Spleen (tissue), 11 donors: ENCODE data around the gene PPP1R37. TPM values are rescaled to one million over a fixed set of nuclear protein-coding genes. Genes with fewer than 3 reads are reported as not detected.

Experiments
- DNase-seq: peaks from one replicate; pipeline ENCODE4 v3.0.0-alpha.2; 2020
- H3K27ac ChIP-seq, 8 donors: fragments of 200-600 bp; sonication (generic) in 7 of 8; 1 replicate in 4 of 8; 2 replicates in 4 of 8; pipeline versions ENCODE4 v1.5.0 to v1.8.0; 2016 to 2021; ENCODE audit warnings: inconsistent platforms in 4 of 8, mild to moderate bottlenecking in 4 of 8, moderate library complexity in 1 of 8
- H3K27me3 ChIP-seq, 7 donors: fragments of 200-600 bp; sonication (generic) in 6 of 7; replicated peaks in 1 of 7; 1 replicate in 4 of 7; 2 replicates in 3 of 7; pipeline versions ENCODE4 v1.5.0 to v1.8.0; 2016 to 2021; ENCODE audit warnings: inconsistent platforms in 3 of 7, mild to moderate bottlenecking in 1 of 7
- H3K36me3 ChIP-seq, 6 donors: fragments of 200-600 bp; sonication (generic) in 5 of 6; 1 replicate in 4 of 6; 2 replicates in 2 of 6; pipeline versions ENCODE4 v1.5.0 to v1.8.0; 2016 to 2021; ENCODE audit warnings: inconsistent platforms in 2 of 6
- H3K4me1 ChIP-seq, 6 donors: fragments of 200-600 bp; sonication (generic) in 5 of 6; 1 replicate in 3 of 6; 2 replicates in 3 of 6; pipeline versions ENCODE4 v1.5.0 to v1.8.0; 2016 to 2021; ENCODE audit warnings: inconsistent platforms in 3 of 6
- H3K4me3 ChIP-seq, 8 donors: fragments of 200-600 bp; sonication (generic) in 7 of 8; 1 replicate in 4 of 8; 2 replicates in 4 of 8; pipeline versions ENCODE4 v1.5.0 to v1.8.0; 2016 to 2021; ENCODE audit warnings: inconsistent platforms in 4 of 8, mild to moderate bottlenecking in 4 of 8, moderate library complexity in 2 of 8
- H3K9me3 ChIP-seq, 8 donors: fragments of 200-600 bp; sonication (generic) in 7 of 8; 1 replicate in 4 of 8; 2 replicates in 4 of 8; pipeline versions ENCODE4 v1.5.0 to v1.8.0; 2016 to 2021; ENCODE audit warnings: inconsistent platforms in 4 of 8
- POLR2A ChIP-seq, 3 donors: fragments of 450-650 bp; IDR thresholded peaks; one replicate each; pipeline ENCODE4 v1.5.1; 2017; ENCODE audit warnings: antibody characterized with exemption in 3 of 3, mild to moderate bottlenecking in 1 of 3
- POLR2AphosphoS5 ChIP-seq, 3 donors: sonication (generic); formaldehyde crosslinking; IDR thresholded peaks; one replicate each; pipeline ENCODE4 v1.5.1; 2017; ENCODE audit warnings: antibody characterized with exemption in 3 of 3
- WGBS, 5 donors: extraction: QIAGEN DNeasy Blood & Tissue Kit in 3 of 5; methylation state at CpG; one replicate each; pipeline versions ENCODE4 v1.1.5 to v1.1.7; 2013 to 2018; 5-methylcytosine and 5-hydroxymethylcytosine counted together
- intact Hi-C: fragments of 100-400 bp; cut with DNase I; formaldehyde crosslinking; loops from one replicate; pipeline ENCODE4 v1.15.0; 2023; ENCODE audit warnings: low total_unique reads
- polyA plus RNA-seq, 3 donors: library from polyadenylated mRNA; stranded (reverse); fragments of 200-250 nt; gene quantifications; one replicate each; pipeline ENCODE4 v1.2.1, GENCODE V29; 2013
- total RNA-seq, 7 donors: library from RNA; depleted of rRNA in 3 of 7; stranded (reverse); fragments of >200 nt in 3 of 7; fragmentation: NEBNext Ultra II Directional in 4 of 7; extraction: Animal tissue kit (Norgen Biotek cat#: 25700) in 4 of 7; gene quantifications; one replicate each; pipeline versions ENCODE4 v1.1.0 to v1.2.1, GENCODE V29; 2016 to 2021
- TF ChIP-seq, protein P1 (sequence below), 11 experiments: fragments of 200-600 bp in 7 of 11; fragments of 450-650 bp in 4 of 11; sonication (generic) in 4 of 11; IDR thresholded peaks in 8 of 11; conservative IDR thresholded peaks in 3 of 11; 1 replicate in 7 of 11; 2 replicates in 4 of 11; pipeline versions ENCODE4 v1.4.0 to v1.8.0; 2016 to 2021; ENCODE audit warnings: antibody characterized with exemption in 11 of 11, inconsistent platforms in 4 of 11, mild to moderate bottlenecking in 1 of 11
- donor health status: healthy with polysubstance abuse.
- donor health status: DM: no; HTN: no; CAD: no; lungs with moderate emphysema.
- donor health status: DM: no; HTN: no; CAD: no.
- donor health status: Bipolar disorder and iron deficiency.
- donor health status: healthy.
- donor health status: DM: no; HTN: no; CAD: no.
- donor health status: DM: yes; HTN: yes; CAD: no.

The PPP1R37 gene
- total and polyA plus RNA-seq, 10 donors, result 14.3 to 36.7 (median 20.0) TPM

- WGBS, 5 donors, result 86 to 92% (median 88%) methylated on average over 14 of the region's 14 CpGs
- Histone ChIP-seq H3K27ac (no peak overlapping the region), H3K27me3 (no peaks in the 10 kb centered on the region), H3K4me3 (no peak overlapping the region), H3K36me3 (peaks cover 0 to 20% (median 1%) of the 10 kb centered on the region in 6 donors), H3K4me1 (peaks cover 17 to 93% (median 65%) of the 10 kb centered on the region in 6 donors), H3K9me3 (no peaks in the 10 kb centered on the region)
- intact Hi-C loops, result no loop called here
- no peak for TF ChIP-seq POLR2AphosphoS5 (IDR thresholded peaks at IDR 0.05)
- TF ChIP-seq, protein P1, sequence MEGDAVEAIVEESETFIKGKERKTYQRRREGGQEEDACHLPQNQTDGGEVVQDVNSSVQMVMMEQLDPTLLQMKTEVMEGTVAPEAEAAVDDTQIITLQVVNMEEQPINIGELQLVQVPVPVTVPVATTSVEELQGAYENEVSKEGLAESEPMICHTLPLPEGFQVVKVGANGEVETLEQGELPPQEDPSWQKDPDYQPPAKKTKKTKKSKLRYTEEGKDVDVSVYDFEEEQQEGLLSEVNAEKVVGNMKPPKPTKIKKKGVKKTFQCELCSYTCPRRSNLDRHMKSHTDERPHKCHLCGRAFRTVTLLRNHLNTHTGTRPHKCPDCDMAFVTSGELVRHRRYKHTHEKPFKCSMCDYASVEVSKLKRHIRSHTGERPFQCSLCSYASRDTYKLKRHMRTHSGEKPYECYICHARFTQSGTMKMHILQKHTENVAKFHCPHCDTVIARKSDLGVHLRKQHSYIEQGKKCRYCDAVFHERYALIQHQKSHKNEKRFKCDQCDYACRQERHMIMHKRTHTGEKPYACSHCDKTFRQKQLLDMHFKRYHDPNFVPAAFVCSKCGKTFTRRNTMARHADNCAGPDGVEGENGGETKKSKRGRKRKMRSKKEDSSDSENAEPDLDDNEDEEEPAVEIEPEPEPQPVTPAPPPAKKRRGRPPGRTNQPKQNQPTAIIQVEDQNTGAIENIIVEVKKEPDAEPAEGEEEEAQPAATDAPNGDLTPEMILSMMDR (IDR thresholded peaks at IDR 0.05 in 8 of 11, conservative IDR thresholded peaks at IDR 0.05 in 3 of 11), result no peak
- no peak for TF ChIP-seq POLR2A (IDR thresholded peaks at IDR 0.05)
- no peak for DNase-seq
Measured at GRCh38 chr19:45095496-45096413, 2.8 kb downstream of the PPP1R37 start.

DNA sequence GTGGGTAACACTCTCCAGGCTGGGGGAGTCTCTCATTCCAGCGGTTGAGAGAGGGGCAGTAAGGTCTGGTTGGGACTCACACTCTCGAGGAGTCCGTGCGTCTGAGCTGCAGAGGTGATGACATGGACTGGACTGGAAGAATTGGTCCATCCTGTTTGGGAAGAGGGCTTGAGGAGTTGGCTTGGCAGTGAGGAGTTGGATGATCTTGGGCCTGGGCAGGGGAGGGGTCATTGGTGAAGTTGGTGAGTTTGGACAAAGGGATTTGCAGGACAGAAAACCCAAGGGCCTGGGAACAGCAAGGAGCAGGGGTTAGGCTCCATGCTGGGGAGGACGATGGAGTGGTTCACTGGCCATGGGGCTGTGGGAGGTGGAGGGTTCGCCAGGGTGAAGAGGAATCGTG, 3.7 kb downstream of the PPP1R37 start:
- Histone ChIP-seq H3K4me1 (peaks cover 14 to 93% (median 61%) of the 10 kb centered on the region in 6 donors), H3K27me3 (no peaks in the 10 kb centered on the region), H3K36me3 (peaks cover 0 to 18% (median 0%) of the 10 kb centered on the region in 6 donors), H3K27ac (no peak overlapping the region), H3K9me3 (no peaks in the 10 kb centered on the region), H3K4me3 (no peak overlapping the region)
- TF ChIP-seq, protein P1 (IDR thresholded peaks at IDR 0.05 in 8 of 11, conservative IDR thresholded peaks at IDR 0.05 in 3 of 11), result no peak
- TF ChIP-seq POLR2A (IDR thresholded peaks at IDR 0.05) (no peak), POLR2AphosphoS5 (IDR thresholded peaks at IDR 0.05) (no peak)
- DNase-seq, result no peak
- 86 to 92% (median 87%) methylated on average over 7 of the region's 7 CpGs for WGBS, 5 donors
- intact Hi-C loops, result no loop called here

- H3K4me3 ChIP-seq, result no peak overlapping the region
- TF ChIP-seq, protein P1 (IDR thresholded peaks at IDR 0.05 in 8 of 11, conservative IDR thresholded peaks at IDR 0.05 in 3 of 11), result no peak
- TF ChIP-seq POLR2AphosphoS5 (IDR thresholded peaks at IDR 0.05) (no peak), POLR2A (IDR thresholded peaks at IDR 0.05) (no peak)
- H3K27me3 ChIP-seq, result no peaks in the 10 kb centered on the region
- WGBS, 5 donors, result 79 to 95% (median 92%) methylated on average over 7 of the region's 7 CpGs
- H3K36me3 ChIP-seq, result peaks cover 0 to 18% (median 0%) of the 10 kb centered on the region in 6 donors
- intact Hi-C loops, result no loop called here
- no peaks in the 10 kb centered on the region for H3K9me3 ChIP-seq
- no peak overlapping the region for H3K27ac ChIP-seq
- peaks cover 14 to 94% (median 67%) of the 10 kb centered on the region in 6 donors for H3K4me1 ChIP-seq
- DNase-seq, result no peak
Measured at GRCh38 chr19:45097450-45097775, 4.4 kb downstream of the PPP1R37 start.

DNA sequence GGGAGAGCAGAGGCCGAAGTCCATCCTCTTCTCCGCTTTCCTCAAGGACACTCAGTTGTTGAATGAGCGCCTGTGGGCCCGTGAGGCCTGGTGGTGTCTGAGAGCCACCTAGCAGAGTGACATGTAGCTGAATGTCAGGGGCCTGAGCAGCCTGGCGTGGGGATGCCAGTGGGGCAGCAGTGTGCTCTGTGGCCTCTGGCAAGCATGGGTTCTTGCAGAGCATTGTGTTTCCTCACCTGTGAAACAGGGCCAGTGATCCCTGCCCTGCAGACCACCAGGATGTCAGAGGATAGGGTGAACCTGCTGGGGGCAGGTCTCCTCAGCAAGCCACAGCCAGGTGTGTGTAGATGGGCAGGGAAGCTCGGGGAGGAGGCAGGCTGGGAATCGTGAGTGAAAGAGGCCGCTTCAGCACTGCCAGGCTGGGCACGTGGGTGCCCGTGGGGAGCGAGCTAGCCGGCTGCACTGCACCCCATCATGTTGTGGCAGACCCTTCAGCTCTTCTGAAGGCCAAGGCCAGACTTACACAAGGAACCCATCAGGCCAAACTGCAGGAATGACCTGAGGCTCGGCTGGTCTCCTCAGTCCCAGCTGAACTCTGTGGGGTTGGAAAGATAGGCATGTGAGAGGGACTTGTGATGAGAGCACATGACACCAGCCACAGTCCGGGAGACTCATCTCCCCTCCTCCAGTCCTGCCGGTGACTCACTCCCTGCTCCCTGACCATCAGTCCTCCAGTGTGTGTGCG, 5.0 kb downstream of the PPP1R37 start:
- TF ChIP-seq, protein P1 (IDR thresholded peaks at IDR 0.05 in 8 of 11, conservative IDR thresholded peaks at IDR 0.05 in 3 of 11), result no peak
- no peak for TF ChIP-seq POLR2AphosphoS5 (IDR thresholded peaks at IDR 0.05)
- TF ChIP-seq POLR2A (IDR thresholded peaks at IDR 0.05), result no peak
- intact Hi-C loops, result no loop called here
- Histone ChIP-seq H3K27ac (no peak overlapping the region), H3K4me3 (no peak overlapping the region), H3K36me3 (peaks cover 0 to 18% (median 0%) of the 10 kb centered on the region in 6 donors), H3K27me3 (no peaks in the 10 kb centered on the region), H3K4me1 (peaks cover 19 to 97% (median 71%) of the 10 kb centered on the region in 6 donors), H3K9me3 (no peaks in the 10 kb centered on the region)
- no peak for DNase-seq
- 65 to 83% (median 75%) methylated on average over 13 to 16 of the region's 16 CpGs for WGBS, 5 donors
